Measurements from ENCODE around the gene SC5D.

SC5D gene

GRCh38 chr11:121334973-121335710, 42.6 kb downstream of the SC5D start:
- no peak for TF ChIP-seq ZFP41 (tag by site-specific recombination; IDR thresholded peaks at IDR 0.05; ENCODE audit: borderline replicate concordance)
- peak; percentile 64 for TF ChIP-seq ZIC2 (tag by site-specific recombination; IDR thresholded peaks at IDR 0.05)
- no peaks in the 10 kb centered on the region for H3K4me1 ChIP-seq (ENCODE audit: control insufficient read depth, insufficient read depth, low read length)
- POLR2A ChIA-PET, result no interaction called here
- no peak overlapping the region for H3K4me3 ChIP-seq (ENCODE audit: low read depth, low read length)
- H3K9me3 ChIP-seq (ENCODE audit: control insufficient read depth, insufficient read depth, low read depth, low read length), result no peaks in the 10 kb centered on the region
- no peak overlapping the region for H3K27ac ChIP-seq (ENCODE audit: extremely low read depth, low read depth, low read length)
- no peaks in the 10 kb centered on the region for H3K36me3 ChIP-seq (ENCODE audit: control insufficient read depth in 2 of 2, insufficient read depth in 1 of 2, low read length in 2 of 2)
- CTCF ChIA-PET, result interaction anchor here (0.5 to 1.3 kb wide), 4 partner anchors 16 to 256 kb away, joined by 3 to 4 read pairs (median 4); no protein-coding TSS in a partner anchor

- no peaks in the 10 kb centered on the region for H3K36me3 ChIP-seq (ENCODE audit: control insufficient read depth in 2 of 2, insufficient read depth in 1 of 2, low read length in 2 of 2)
- H3K27ac ChIP-seq (ENCODE audit: extremely low read depth, low read depth, low read length), result no peak overlapping the region
- TF ChIP-seq HOXA7 (CRISPR knock-in tag; IDR thresholded peaks at IDR 0.05; ENCODE audit: borderline replicate concordance), result no peak
- TF ChIP-seq ZFHX2 (tag by site-specific recombination; conservative IDR thresholded peaks at IDR 0.05), result no peak
- TF ChIP-seq ZXDB (tag by site-specific recombination; IDR thresholded peaks at IDR 0.05), result no peak
- no peak overlapping the region for H3K4me3 ChIP-seq (ENCODE audit: low read depth, low read length)
- H3K9me3 ChIP-seq (ENCODE audit: control insufficient read depth, insufficient read depth, low read depth, low read length), result no peaks in the 10 kb centered on the region
- H3K4me1 ChIP-seq (ENCODE audit: control insufficient read depth, insufficient read depth, low read length), result no peaks in the 10 kb centered on the region
- POLR2A ChIA-PET, result no interaction called here
- CTCF ChIA-PET, result interaction anchor here (0.8 to 1.6 kb wide), 2 partner anchors 17 to 483 kb away, joined by 3 to 8 read pairs; no protein-coding TSS in a partner anchor
These were observed 43.8 kb downstream of the SC5D start for GRCh38 chr11:121336279-121336937.

GRCh38 chr11:121337078-121337477, 44.5 kb downstream of the SC5D start:
- no peaks in the 10 kb centered on the region for H3K4me1 ChIP-seq (ENCODE audit: control insufficient read depth, insufficient read depth, low read length)
- ChIA-PET CTCF (interaction anchor here (0.8 to 1.6 kb wide), 2 partner anchors 17 to 484 kb away, joined by 3 to 8 read pairs; no protein-coding TSS in a partner anchor), POLR2A (no interaction called here)
- TF ChIP-seq ZNF211 (tag by site-specific recombination; IDR thresholded peaks at IDR 0.05; ENCODE audit: low read depth), result no peak
- no peak for TF ChIP-seq FEZF1 (tag by site-specific recombination; IDR thresholded peaks at IDR 0.05)
- TF ChIP-seq, protein P1, sequence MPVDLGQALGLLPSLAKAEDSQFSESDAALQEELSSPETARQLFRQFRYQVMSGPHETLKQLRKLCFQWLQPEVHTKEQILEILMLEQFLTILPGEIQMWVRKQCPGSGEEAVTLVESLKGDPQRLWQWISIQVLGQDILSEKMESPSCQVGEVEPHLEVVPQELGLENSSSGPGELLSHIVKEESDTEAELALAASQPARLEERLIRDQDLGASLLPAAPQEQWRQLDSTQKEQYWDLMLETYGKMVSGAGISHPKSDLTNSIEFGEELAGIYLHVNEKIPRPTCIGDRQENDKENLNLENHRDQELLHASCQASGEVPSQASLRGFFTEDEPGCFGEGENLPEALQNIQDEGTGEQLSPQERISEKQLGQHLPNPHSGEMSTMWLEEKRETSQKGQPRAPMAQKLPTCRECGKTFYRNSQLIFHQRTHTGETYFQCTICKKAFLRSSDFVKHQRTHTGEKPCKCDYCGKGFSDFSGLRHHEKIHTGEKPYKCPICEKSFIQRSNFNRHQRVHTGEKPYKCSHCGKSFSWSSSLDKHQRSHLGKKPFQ (tag by site-specific recombination; IDR thresholded peaks at IDR 0.05), result no peak
- TF ChIP-seq ZNF114 (tag by site-specific recombination; IDR thresholded peaks at IDR 0.05), result no peak
- TF ChIP-seq HOXC10 (CRISPR knock-in tag; IDR thresholded peaks at IDR 0.05), result no peak
- TF ChIP-seq ZNF449 (tag by site-specific recombination; IDR thresholded peaks at IDR 0.05), result no peak
- TF ChIP-seq, protein P2, sequence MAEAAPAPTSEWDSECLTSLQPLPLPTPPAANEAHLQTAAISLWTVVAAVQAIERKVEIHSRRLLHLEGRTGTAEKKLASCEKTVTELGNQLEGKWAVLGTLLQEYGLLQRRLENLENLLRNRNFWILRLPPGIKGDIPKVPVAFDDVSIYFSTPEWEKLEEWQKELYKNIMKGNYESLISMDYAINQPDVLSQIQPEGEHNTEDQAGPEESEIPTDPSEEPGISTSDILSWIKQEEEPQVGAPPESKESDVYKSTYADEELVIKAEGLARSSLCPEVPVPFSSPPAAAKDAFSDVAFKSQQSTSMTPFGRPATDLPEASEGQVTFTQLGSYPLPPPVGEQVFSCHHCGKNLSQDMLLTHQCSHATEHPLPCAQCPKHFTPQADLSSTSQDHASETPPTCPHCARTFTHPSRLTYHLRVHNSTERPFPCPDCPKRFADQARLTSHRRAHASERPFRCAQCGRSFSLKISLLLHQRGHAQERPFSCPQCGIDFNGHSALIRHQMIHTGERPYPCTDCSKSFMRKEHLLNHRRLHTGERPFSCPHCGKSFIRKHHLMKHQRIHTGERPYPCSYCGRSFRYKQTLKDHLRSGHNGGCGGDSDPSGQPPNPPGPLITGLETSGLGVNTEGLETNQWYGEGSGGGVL (tag by site-specific recombination; IDR thresholded peaks at IDR 0.05), result no peak
- TF ChIP-seq ZNF157 (tag by site-specific recombination; IDR thresholded peaks at IDR 0.05), result no peak
- no peak for TF ChIP-seq ZNF23 (tag by site-specific recombination; IDR thresholded peaks at IDR 0.05; ENCODE audit: borderline replicate concordance)
- H3K36me3 ChIP-seq (ENCODE audit: control insufficient read depth in 2 of 2, insufficient read depth in 1 of 2, low read length in 2 of 2), result no peaks in the 10 kb centered on the region
- H3K4me3 ChIP-seq (ENCODE audit: low read depth, low read length), result no peak overlapping the region
- H3K27ac ChIP-seq (ENCODE audit: extremely low read depth, low read depth, low read length), result no peak overlapping the region
- no peaks in the 10 kb centered on the region for H3K9me3 ChIP-seq (ENCODE audit: control insufficient read depth, insufficient read depth, low read depth, low read length)
